ENCODE data around the gene PRG3.

Gene PRG3

DNA sequence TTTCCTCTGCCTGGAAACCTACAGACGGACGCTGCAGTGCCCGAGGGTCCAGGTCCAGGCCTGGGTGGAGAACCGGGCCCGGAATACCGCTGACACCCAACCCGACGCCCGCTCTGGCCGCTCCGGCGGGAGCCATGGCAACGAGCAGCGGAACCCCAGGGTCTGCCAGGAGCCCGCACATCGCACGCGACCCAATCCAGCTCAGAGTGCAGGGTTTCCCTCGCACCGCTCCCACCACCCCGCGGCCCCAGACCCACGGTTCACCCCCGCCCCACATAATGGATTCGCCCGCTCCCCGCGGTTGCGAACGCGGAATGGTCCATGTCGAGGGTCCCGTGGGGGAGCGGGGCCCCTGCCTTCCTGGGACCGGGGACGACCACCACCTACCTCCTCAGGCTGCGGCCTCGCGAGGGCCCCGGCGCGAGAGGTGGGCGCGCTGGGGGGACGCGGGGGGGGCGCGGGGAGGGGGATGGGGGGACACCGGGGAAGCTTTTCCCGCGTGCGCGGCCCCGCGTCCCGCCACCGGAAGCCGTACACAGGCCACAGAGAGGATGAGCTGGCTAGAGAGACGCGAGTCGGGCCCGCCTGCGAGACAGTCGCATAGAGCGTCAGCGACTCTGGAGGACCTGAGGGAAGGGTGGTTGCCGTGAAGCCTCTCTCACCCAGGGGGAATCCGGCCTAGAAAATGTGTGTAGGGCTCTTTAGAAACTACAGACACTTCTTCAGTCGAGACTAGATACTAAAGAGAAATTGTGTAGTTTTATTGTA lies 45.4 kb downstream of the PRG3 start, which contains the start of gene SSRP1:
SSRP1 (minus strand) TSS at position 550 of the 768 bp plus-strand sequence. CDS start 771 bp downstream, outside the sequence.
- DNase-seq = peak; percentile 92

GRCh38 chr11:57335023-57335342 lies 46.0 kb downstream of the PRG3 start:
- no peak for DNase-seq

- no peak for DNase-seq
These were observed 48.1 kb downstream of the PRG3 start for GRCh38 chr11:57332694-57333440.

GRCh38 chr11:57331720-57332119 lies 49.2 kb downstream of the PRG3 start:
- no peak for DNase-seq

DNA sequence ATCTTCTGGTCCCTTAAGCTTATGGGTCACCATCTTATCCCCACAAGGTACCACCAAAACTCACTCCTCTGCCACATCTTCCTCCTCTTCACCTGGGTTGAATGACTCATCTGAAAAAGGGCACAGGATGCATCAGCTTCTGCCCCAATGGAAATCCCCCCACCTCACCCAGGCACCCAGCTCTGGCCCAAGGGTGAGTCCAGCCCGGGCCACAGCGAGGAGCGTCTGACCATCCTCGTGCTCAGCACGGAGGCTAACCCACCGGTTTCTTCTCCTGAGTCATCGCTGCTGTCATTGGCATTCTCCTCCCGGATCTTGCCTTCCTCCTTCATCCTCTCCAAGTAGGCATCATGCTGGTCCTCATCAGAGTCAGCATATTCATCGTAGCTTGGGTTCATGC lies 50.9 kb downstream of the PRG3 start:
- no peak for DNase-seq

DNA sequence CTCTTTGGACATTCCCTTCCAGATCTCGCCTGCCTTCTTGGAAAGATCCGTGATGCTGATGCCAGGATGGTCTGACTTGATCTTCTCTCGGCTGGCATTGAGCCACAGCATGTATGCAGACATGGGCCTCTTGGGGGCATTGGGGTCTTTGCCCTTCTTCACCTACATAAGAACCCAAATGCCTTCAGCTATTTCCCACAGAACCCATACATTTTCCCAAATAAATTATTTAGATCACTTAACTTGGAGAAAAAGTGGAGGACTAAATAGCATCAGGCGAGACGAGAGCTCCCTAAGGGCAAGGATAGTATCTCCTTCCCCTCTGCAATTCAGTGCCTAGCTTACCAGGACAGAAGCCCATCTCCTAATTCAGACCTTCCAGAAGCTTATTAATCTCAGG lies 53.2 kb downstream of the PRG3 start:
- no peak for DNase-seq
